H1 (cell line): ENCODE data around the gene PCDHA12. TPM values are rescaled to one million over a fixed set of nuclear protein-coding genes. Genes with fewer than 3 reads are reported as not detected.

ENCODE experiments used
- CTCF ChIA-PET: fragments of 300-600 bp; sonication (Branson Sonifier 250); formaldehyde crosslinking; loops from one replicate; lab custom pipeline; 2021; ENCODE audit not compliant: partially characterized antibody; lab: Charles Lee
- POLR2A ChIA-PET: fragments of 300-600 bp; sonication (Branson Sonifier 250); formaldehyde crosslinking; loops from one replicate; lab custom pipeline; 2021; ENCODE audit warnings: inconsistent platforms; ENCODE audit not compliant: partially characterized antibody; lab: Charles Lee
- DNase-seq, 2 experiments: peaks; one replicate each; pipeline versions ENCODE4 v3.0.0 to v3.0.0-alpha.2; 2010 to 2022; ENCODE audit warnings: low spot score in 2 of 2, low read depth in 1 of 2, mixed read lengths in 1 of 2
- FAIRE-seq: peaks from 2 replicates; lab custom pipeline; 2011; peaks lifted over from hg19 to GRCh38; lab: Jason Lieb, UNC
- H2AFZ ChIP-seq: 2 replicates; pipeline ENCODE4 v1.8.1; 2012; ENCODE audit warnings: low read length, inconsistent platforms
- H2AK5ac ChIP-seq: 2 replicates; pipeline ENCODE4 v1.6.1; 2013; ENCODE audit warnings: low read depth, low read length
- H2BK120ac ChIP-seq: replicated peaks from 2 replicates; pipeline ENCODE3; 2013; ENCODE audit warnings: low read depth, low read length, inconsistent platforms
- H2BK12ac ChIP-seq: 2 replicates; pipeline ENCODE4 v1.6.1; 2013; ENCODE audit warnings: low read depth, low read length
- H2BK15ac ChIP-seq: 2 replicates; pipeline ENCODE4 v1.6.1; 2013; ENCODE audit warnings: low read length
- H2BK20ac ChIP-seq: 2 replicates; pipeline ENCODE4 v1.6.1; 2013; ENCODE audit warnings: low read length
- H2BK5ac ChIP-seq: 2 replicates; pipeline ENCODE4 v1.6.1; 2013; ENCODE audit warnings: low read depth, low read length
- H3K14ac ChIP-seq: 2 replicates; pipeline ENCODE4 v1.6.1; 2013; ENCODE audit warnings: inconsistent platforms; ENCODE audit not compliant: insufficient read length
- H3K18ac ChIP-seq: 2 replicates; pipeline ENCODE4 v1.6.1; 2013; ENCODE audit warnings: low read length; ENCODE audit errors: extremely low read depth
- H3K23ac ChIP-seq: 2 replicates; pipeline ENCODE4 v1.6.1; 2013; ENCODE audit warnings: inconsistent platforms; ENCODE audit not compliant: insufficient read length
- H3K23me2 ChIP-seq: 2 replicates; pipeline ENCODE4 v1.6.1; 2013; ENCODE audit warnings: low read depth, low read length
- H3K27ac ChIP-seq: 2 replicates; pipeline ENCODE4 v1.6.1; 2011; ENCODE audit warnings: low read depth, low read length, inconsistent platforms
- H3K27me3 ChIP-seq, 4 experiments: replicated peaks in 1 of 4; 1 replicate in 1 of 4; 2 replicates in 3 of 4; pipeline versions ENCODE4 v1.6.1 to v1.8.1; 2011 to 2013; ENCODE audit warnings: low read length in 3 of 4, mild to moderate bottlenecking in 3 of 4, inconsistent platforms in 2 of 4, mixed read lengths in 2 of 4, moderate library complexity in 1 of 4; ENCODE audit not compliant: control insufficient read depth in 3 of 4, insufficient read depth in 3 of 4; ENCODE audit errors: extremely low read depth in 1 of 4
- H3K36me3 ChIP-seq, 4 experiments: 2 replicates each; pipeline versions ENCODE4 v1.6.1 to v1.8.1; 2011 to 2013; ENCODE audit warnings: mild to moderate bottlenecking in 4 of 4, low read length in 3 of 4, moderate library complexity in 2 of 4, control low read depth in 1 of 4, inconsistent platforms in 1 of 4; ENCODE audit not compliant: insufficient read depth in 4 of 4, control insufficient read depth in 2 of 4
- H3K4ac ChIP-seq: replicated peaks from 2 replicates; pipeline ENCODE3; 2013; ENCODE audit warnings: low read length, low read depth, mixed read lengths, inconsistent platforms; ENCODE audit not compliant: insufficient read length
- H3K4me1 ChIP-seq, 4 experiments: replicated peaks in 1 of 4; 1 replicate in 1 of 4; 2 replicates in 3 of 4; pipeline versions ENCODE4 v1.6.1 to v1.8.1; 2011 to 2013; ENCODE audit warnings: low read length in 3 of 4, inconsistent platforms in 2 of 4, mixed read lengths in 1 of 4; ENCODE audit not compliant: insufficient read depth in 4 of 4, control insufficient read depth in 3 of 4
- H3K4me2 ChIP-seq, 2 experiments: 2 replicates each; pipeline versions ENCODE4 v1.6.1 to v1.8.1; 2011 to 2013; ENCODE audit warnings: low read depth in 2 of 2, low read length in 2 of 2, control low read depth in 1 of 2, inconsistent platforms in 1 of 2, mild to moderate bottlenecking in 1 of 2; ENCODE audit not compliant: insufficient read depth in 1 of 2
- H3K4me3 ChIP-seq, 4 experiments: fragments of 200-600, 300-600 bp in 1 of 4; sonication (generic), shearing (Covaris generic), sonication (Bioruptor Twin) in 1 of 4; 2 replicates each; pipeline versions ENCODE4 v1.5.1 to v1.8.1; 2011 to 2016; ENCODE audit warnings: low read length in 4 of 4, low read depth in 3 of 4, control low read depth in 2 of 4, inconsistent platforms in 2 of 4, mild to moderate bottlenecking in 2 of 4, mixed read lengths in 1 of 4, moderate library complexity in 1 of 4; ENCODE audit not compliant: insufficient read depth in 2 of 4; ENCODE audit errors: extremely low read depth in 1 of 4
- H3K56ac ChIP-seq: replicated peaks from 2 replicates; pipeline ENCODE3; 2013; ENCODE audit warnings: low read depth, mild to moderate bottlenecking, mixed read lengths, low read length, inconsistent platforms; ENCODE audit not compliant: insufficient read length
- H3K79me1 ChIP-seq: 2 replicates; pipeline ENCODE4 v1.6.1; 2013; ENCODE audit warnings: low read depth, low read length, control low read depth
- H3K79me2 ChIP-seq, 2 experiments: 2 replicates each; pipeline versions ENCODE4 v1.6.1 to v1.8.1; 2012 to 2013; ENCODE audit warnings: low read length in 2 of 2, mild to moderate bottlenecking in 2 of 2, inconsistent platforms in 1 of 2; ENCODE audit not compliant: insufficient read depth in 2 of 2, control insufficient read depth in 1 of 2
- H3K9ac ChIP-seq, 4 experiments: replicated peaks in 1 of 4; 1 replicate in 1 of 4; 2 replicates in 3 of 4; pipeline versions ENCODE4 v1.6.1 to v1.8.1; 2011 to 2013; ENCODE audit warnings: low read depth in 3 of 4, low read length in 3 of 4, control low read depth in 2 of 4, mild to moderate bottlenecking in 2 of 4, moderate library complexity in 2 of 4, inconsistent platforms in 1 of 4; ENCODE audit errors: extremely low read depth in 1 of 4
- H3K9me3 ChIP-seq, 2 experiments: 2 replicates each; pipeline versions ENCODE4 v1.6.1 to v1.8.1; 2012 to 2013; ENCODE audit warnings: mild to moderate bottlenecking in 2 of 2, moderate library complexity in 2 of 2, control low read depth in 1 of 2, inconsistent platforms in 1 of 2, low read depth in 1 of 2, low read length in 1 of 2, mixed read lengths in 1 of 2; ENCODE audit not compliant: insufficient read depth in 2 of 2
- H4K20me1 ChIP-seq, 2 experiments: replicated peaks in 1 of 2; 2 replicates each; pipeline versions ENCODE3 to v1.8.1; 2011 to 2013; ENCODE audit warnings: inconsistent platforms in 2 of 2, low read length in 2 of 2, mild to moderate bottlenecking in 1 of 2; ENCODE audit not compliant: insufficient read depth in 2 of 2, control insufficient read depth in 1 of 2
- H4K5ac ChIP-seq: 2 replicates; pipeline ENCODE4 v1.6.1; 2013; ENCODE audit warnings: low read length, low read depth, mixed read lengths, inconsistent platforms; ENCODE audit not compliant: insufficient read length
- H4K8ac ChIP-seq: 2 replicates; pipeline ENCODE4 v1.8.0; 2013; ENCODE audit warnings: mild to moderate bottlenecking, moderate library complexity, low read length, inconsistent platforms; ENCODE audit not compliant: insufficient read depth; ENCODE audit errors: extremely low read depth
- H4K91ac ChIP-seq: replicated peaks from 2 replicates; pipeline ENCODE3; 2013; ENCODE audit warnings: low read length, mixed read lengths, inconsistent platforms; ENCODE audit not compliant: insufficient read length
- WGBS, 2 experiments: shearing (Covaris generic) in 1 of 2; methylation state at CpG; one replicate each; pipeline versions ENCODE4 v1.1.6 to v1.1.7; 2013 to 2015; ENCODE audit warnings: low lambda C conversion rate in 2 of 2, mixed read lengths in 2 of 2, inconsistent platforms in 1 of 2, low coverage in 1 of 2, missing lambda C conversion rate in 1 of 2; ENCODE audit not compliant: insufficient replicate concordance in 2 of 2, insufficient coverage in 1 of 2, insufficient read length in 1 of 2; ENCODE audit errors: extremely low coverage in 1 of 2, missing lambda C conversion rate in 1 of 2; 5-methylcytosine and 5-hydroxymethylcytosine counted together
- polyA plus RNA-seq, 7 experiments: library from polyadenylated mRNA; depleted of rRNA in 3 of 7; stranded (reverse) in 5 of 7; unstranded in 2 of 7; fragments of >200 nt in 5 of 7; fragments of 200-250 nt in 2 of 7; gene quantifications; 1 replicate in 5 of 7; 2 replicates in 1 of 7; 4 replicates in 1 of 7; pipeline versions ENCODE4 v1.2.1 to v1.2.3, GENCODE V29; 2011 to 2013; ENCODE audit warnings: missing spikeins in 2 of 7, mixed read lengths in 2 of 7
- total RNA-seq: library from RNA; stranded (reverse); fragmentation: NEBNext Ultra II Directional; extraction: Animal tissue kit (Norgen Biotek cat#: 25700); gene quantifications from 2 replicates; pipeline ENCODE4 v1.2.1, GENCODE V29; 2021

PCDHA12 gene
- total and polyA plus RNA-seq, 2 of the 8 experiments (the other 6 are each of a cell fraction or from before 2014, with no cell fraction given) = 4.2 to 9.3 TPM

DNA sequence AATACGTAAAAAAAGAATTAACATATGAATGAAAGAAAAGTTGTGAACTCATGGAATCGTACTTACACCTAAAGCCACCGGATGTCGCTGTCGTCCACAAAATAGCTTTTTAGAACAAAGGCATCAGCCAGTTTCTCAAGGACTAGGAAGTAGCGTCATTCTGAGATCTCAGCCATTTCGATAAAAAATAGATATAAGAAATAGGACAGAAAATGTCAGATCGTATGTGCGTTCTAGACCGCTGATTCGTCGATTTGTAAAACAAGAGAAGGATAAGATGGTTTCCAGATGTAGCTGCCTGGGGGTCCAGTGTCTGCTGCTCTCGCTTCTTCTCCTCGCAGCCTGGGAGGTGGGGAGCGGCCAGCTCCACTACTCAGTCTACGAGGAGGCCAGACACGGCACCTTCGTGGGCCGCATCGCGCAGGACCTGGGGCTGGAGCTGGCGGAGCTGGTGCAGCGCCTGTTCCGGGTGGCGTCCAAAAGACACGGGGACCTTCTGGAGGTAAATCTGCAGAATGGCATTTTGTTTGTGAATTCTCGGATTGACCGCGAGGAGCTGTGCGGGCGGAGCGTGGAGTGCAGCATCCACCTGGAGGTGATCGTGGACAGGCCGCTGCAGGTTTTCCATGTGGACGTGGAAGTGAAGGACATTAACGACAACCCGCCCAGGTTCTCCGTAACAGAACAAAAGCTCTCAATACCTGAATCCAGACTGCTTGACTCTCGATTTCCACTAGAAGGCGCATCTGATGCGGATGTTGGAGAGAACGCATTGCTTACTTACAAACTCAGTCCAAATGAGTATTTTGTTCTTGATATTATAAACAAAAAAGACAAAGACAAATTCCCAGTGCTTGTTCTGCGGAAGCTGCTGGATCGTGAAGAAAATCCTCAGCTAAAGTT lies 19.1 kb upstream of the PCDHA12 start, which contains the start of gene PCDHA10:
Gene PCDHA10, plus strand, starts transcription at position 126 of the 903 bp plus-strand sequence. Its CDS starts 152 bp downstream, at position 278.
- H3K23me2 ChIP-seq = no peaks in the 10 kb centered on the region
- CTCF ChIA-PET = interaction anchor here (0.6 to 3.4 kb wide), 37 partner anchors 9 to 335 kb away, joined by 3 to 23 read pairs (median 4); partner anchors contain the start of genes DND1, PCDHA11, PCDHA12 and PCDHA4
- H2BK12ac ChIP-seq = no peak within 1 kb of the TSS
- no peaks in the 10 kb centered on the region for H4K20me1 ChIP-seq
- peaks cover 0 to 6% (median 0%) of the 10 kb centered on the region in 4 experiments; a peak in 1 of 8 replicates for H3K36me3 ChIP-seq
- H2AK5ac ChIP-seq = no peak within 1 kb of the TSS
- H3K18ac ChIP-seq = no peak within 1 kb of the TSS
- H3K27ac ChIP-seq = no peak within 1 kb of the TSS; the same call in 1 of the 2 replicates
- H2BK120ac ChIP-seq = no peak within 1 kb of the TSS
- no peaks in the 10 kb centered on the region for H3K79me1 ChIP-seq
- H3K4ac ChIP-seq = no peak within 1 kb of the TSS
- peak within 1 kb of the TSS; percentile 35; the same call in 1 of the 2 replicates for H4K8ac ChIP-seq
- FAIRE-seq = no peak
- WGBS, 2 experiments = 11% methylated on average over 36 of the region's 44 CpGs; no CpG with 5 or more reads in 1 of the 2 experiments
- POLR2A ChIA-PET = interaction anchor here (1.2 to 2.1 kb wide), 4 partner anchors 14 to 184 kb away, joined by 3 to 7 read pairs (median 6); no protein-coding TSS in a partner anchor
- H3K14ac ChIP-seq = no peak within 1 kb of the TSS
- H3K56ac ChIP-seq = no peak within 1 kb of the TSS
- no peaks in the 10 kb centered on the region for H3K79me2 ChIP-seq
- no peak within 1 kb of the TSS for H2BK15ac ChIP-seq
- peak within 1 kb of the TSS; percentile 67 to 83 (median 72) for H3K4me3 ChIP-seq
- no peak within 1 kb of the TSS for H2BK5ac ChIP-seq
- peaks cover 0 to 13% of the 10 kb centered on the region in 2 experiments; a peak in 1 of 4 replicates for H3K9me3 ChIP-seq
- H4K91ac ChIP-seq = no peak within 1 kb of the TSS
- H3K9ac ChIP-seq = peak within 1 kb of the TSS; percentile 62 to 85 (median 72); a peak in 6 of 7 replicates
- H3K4me1 ChIP-seq = no peaks in the 10 kb centered on the region
- peak within 1 kb of the TSS; percentile 67 to 69 for H3K4me2 ChIP-seq
- H4K5ac ChIP-seq = no peak within 1 kb of the TSS
- H2BK20ac ChIP-seq = no peak within 1 kb of the TSS
- no peaks in the 10 kb centered on the region for H3K27me3 ChIP-seq
- no peak for DNase-seq
- H2AFZ ChIP-seq = peak within 1 kb of the TSS; percentile 95
- H3K23ac ChIP-seq = no peak within 1 kb of the TSS
